ENCODE data around the gene ULK2. TPM values are rescaled to one million over a fixed set of nuclear protein-coding genes. Genes with fewer than 3 reads are reported as not detected.

The ULK2 gene
- polyA plus RNA-seq, 1 donor from 2014 or later: 55.1 TPM

GRCh38 chr17:19785854-19786253 is 81.9 kb downstream of the ULK2 start:
- no peaks in the 10 kb centered on the region for H3K27me3 ChIP-seq (ENCODE audit: insufficient read depth, low read depth, low read length)
- no peaks in the 10 kb centered on the region for H4K20me1 ChIP-seq (ENCODE audit: insufficient read depth)
- H2AFZ ChIP-seq (ENCODE audit: low read depth, low read length): no peak overlapping the region
- no peak overlapping the region for H3K27ac ChIP-seq (ENCODE audit: low read length)
- no peaks in the 10 kb centered on the region for H3K79me2 ChIP-seq (replicated peaks; ENCODE audit: insufficient read depth, low read length)
- TF ChIP-seq EZH2 (IDR thresholded peaks at IDR 0.05; ENCODE audit: borderline replicate concordance, insufficient read depth, low read length, poor library complexity, severe bottlenecking) (no peak), TAF1 (IDR thresholded peaks at IDR 0.05; ENCODE audit: low read depth) (no peak), REST (IDR thresholded peaks at IDR 0.05; ENCODE audit: borderline replicate concordance) (no peak), EP300 (conservative IDR thresholded peaks at IDR 0.05; ENCODE audit: poor library complexity, severe bottlenecking) (no peak), CTCF (IDR thresholded peaks at IDR 0.05; ENCODE audit: poor library complexity, severe bottlenecking) (no peak), RAD21 (conservative IDR thresholded peaks at IDR 0.05) (no peak), SMC3 (conservative IDR thresholded peaks at IDR 0.05; ENCODE audit: poor library complexity) (no peak), MXI1 (conservative IDR thresholded peaks at IDR 0.05; ENCODE audit: poor library complexity, severe bottlenecking) (no peak), POLR2AphosphoS5 (IDR thresholded peaks at IDR 0.05) (no peak)
- no peaks in the 10 kb centered on the region for H3K9me3 ChIP-seq (ENCODE audit: low read length)
- no peak overlapping the region for H3K4me2 ChIP-seq (ENCODE audit: low read length)
- no peak overlapping the region for H3K4me3 ChIP-seq (ENCODE audit: low read length)
- no peaks in the 10 kb centered on the region for H3K9me2 ChIP-seq (ENCODE audit: insufficient read depth, low read length)
- no peak overlapping the region for H3K9ac ChIP-seq (ENCODE audit: low read length)
- no peaks in the 10 kb centered on the region for H3K36me3 ChIP-seq (ENCODE audit: insufficient read depth, low read length)
- H3F3A ChIP-seq (ENCODE audit: insufficient read depth, low read length, poor library complexity, severe bottlenecking): no peaks in the 10 kb centered on the region

- Histone ChIP-seq H3K9me2 (ENCODE audit: insufficient read depth, low read length) (no peaks in the 10 kb centered on the region), H3K9ac (ENCODE audit: low read length) (no peak overlapping the region), H3K4me3 (ENCODE audit: low read length) (no peak overlapping the region), H3K79me2 (replicated peaks; ENCODE audit: insufficient read depth, low read length) (no peaks in the 10 kb centered on the region), H3K27me3 (ENCODE audit: insufficient read depth, low read depth, low read length) (no peaks in the 10 kb centered on the region), H3K4me2 (ENCODE audit: low read length) (no peak overlapping the region), H3K36me3 (ENCODE audit: insufficient read depth, low read length) (no peaks in the 10 kb centered on the region), H2AFZ (ENCODE audit: low read depth, low read length) (no peak overlapping the region), H4K20me1 (ENCODE audit: insufficient read depth) (no peaks in the 10 kb centered on the region), H3K27ac (ENCODE audit: low read length) (no peak overlapping the region), H3K9me3 (ENCODE audit: low read length) (no peaks in the 10 kb centered on the region), H3F3A (ENCODE audit: insufficient read depth, low read length, poor library complexity, severe bottlenecking) (no peaks in the 10 kb centered on the region)
- TF ChIP-seq SMC3 (conservative IDR thresholded peaks at IDR 0.05; ENCODE audit: poor library complexity) (no peak), RAD21 (conservative IDR thresholded peaks at IDR 0.05) (no peak), EP300 (conservative IDR thresholded peaks at IDR 0.05; ENCODE audit: poor library complexity, severe bottlenecking) (no peak), CTCF (IDR thresholded peaks at IDR 0.05; ENCODE audit: poor library complexity, severe bottlenecking) (no peak), POLR2AphosphoS5 (IDR thresholded peaks at IDR 0.05) (no peak), TAF1 (IDR thresholded peaks at IDR 0.05; ENCODE audit: low read depth) (no peak), EZH2 (IDR thresholded peaks at IDR 0.05; ENCODE audit: borderline replicate concordance, insufficient read depth, low read length, poor library complexity, severe bottlenecking) (no peak), MXI1 (conservative IDR thresholded peaks at IDR 0.05; ENCODE audit: poor library complexity, severe bottlenecking) (no peak), REST (IDR thresholded peaks at IDR 0.05; ENCODE audit: borderline replicate concordance) (no peak)
These were observed 86.0 kb downstream of the ULK2 start for GRCh38 chr17:19781488-19782458.

Measured in neural cell (in vitro differentiated cells).